ENCODE data around the gene TCEANC.
"Not testable (repeated sequence)": the region's sequence is repeated elsewhere in the genome, so short reads cannot be mapped to it uniquely, and the experiment has no call there.

Gene TCEANC

GRCh38 chrX:13659063-13659462 is 6.1 kb downstream of the TCEANC start:
- DNase-seq, result no peak

DNA sequence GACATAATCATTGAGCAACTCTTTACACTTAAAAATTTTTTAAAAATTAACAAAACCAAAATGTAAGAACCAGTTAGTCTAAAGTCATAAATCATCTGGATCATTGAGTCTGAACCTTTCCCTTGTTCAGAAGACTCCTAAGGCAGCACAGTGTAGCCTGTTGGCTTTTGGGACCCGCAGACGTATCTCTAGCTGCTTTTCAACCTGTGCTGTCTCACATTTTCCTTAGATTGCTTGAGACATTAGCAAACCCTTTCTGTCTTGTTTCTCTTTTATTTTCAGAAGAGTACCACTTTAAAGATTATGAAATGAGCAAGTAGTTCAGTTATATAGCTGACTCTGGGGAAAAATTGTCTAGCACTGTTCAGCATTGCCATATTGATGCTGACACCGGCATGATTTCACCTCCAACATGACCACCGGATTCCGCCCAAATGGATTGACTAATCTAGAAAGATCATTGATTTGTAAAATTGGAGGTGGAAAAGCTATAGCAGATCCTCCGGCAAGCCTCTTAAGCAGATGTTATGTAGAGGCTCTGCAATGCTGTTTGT is 8.9 kb downstream of the TCEANC start:
- DNase-seq, result no peak

GRCh38 chrX:13662355-13662791 is 9.4 kb downstream of the TCEANC start:
- DNase-seq, result no peak

GRCh38 chrX:13664020-13664419 is 11.1 kb downstream of the TCEANC start:
- no peak for DNase-seq

GRCh38 chrX:13666836-13667235 is 13.9 kb downstream of the TCEANC start:
- no peak for DNase-seq

GRCh38 chrX:13667919-13668318 is 15.0 kb downstream of the TCEANC start:
- DNase-seq, result no peak

GRCh38 chrX:13669246-13669737 is 16.4 kb downstream of the TCEANC start:
- peak; percentile 39 for DNase-seq

DNA sequence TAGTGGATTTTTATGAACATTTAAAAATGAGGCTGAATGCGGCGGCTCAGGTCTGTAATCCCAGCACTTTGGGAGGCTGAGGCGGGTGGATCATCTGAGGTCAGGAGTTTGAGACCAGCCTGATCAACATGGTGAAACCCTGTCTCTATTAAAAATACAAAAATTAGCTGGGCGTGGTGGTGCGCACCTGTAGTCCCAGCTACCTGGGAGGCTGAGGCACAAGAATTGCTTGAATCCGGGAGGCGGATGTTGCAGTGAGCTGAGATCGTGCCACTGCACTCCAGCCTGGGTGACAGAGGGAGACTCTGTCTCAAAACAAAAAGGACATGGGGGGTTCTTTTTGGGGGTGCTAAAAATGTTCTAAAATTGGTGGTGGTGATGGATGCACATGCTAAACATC is 16.8 kb downstream of the TCEANC start:
- DNase-seq, result not testable (repeated sequence)

GRCh38 chrX:13670197-13670596 is 17.3 kb downstream of the TCEANC start:
- no peak for DNase-seq

DNA sequence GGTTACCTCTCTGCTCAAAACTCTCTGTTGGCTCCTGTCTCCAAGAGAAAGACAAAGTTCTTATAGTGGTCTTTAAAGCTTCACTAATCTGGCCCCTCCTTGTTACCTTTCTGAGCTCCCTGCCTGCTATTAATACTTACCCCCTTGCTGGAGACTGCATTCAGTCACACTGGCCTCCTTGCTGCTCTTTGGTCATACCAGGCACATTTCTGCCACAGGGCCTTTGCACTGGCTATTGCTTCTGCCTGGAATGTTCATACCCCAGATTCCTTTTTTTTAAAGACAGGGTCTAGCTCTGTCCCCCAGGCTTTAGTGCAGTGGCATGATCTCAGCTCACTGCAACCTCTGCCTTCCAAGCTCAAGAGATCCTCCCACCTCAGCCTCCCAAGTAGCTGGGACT is 20.1 kb downstream of the TCEANC start:
- no peak for DNase-seq

DNA sequence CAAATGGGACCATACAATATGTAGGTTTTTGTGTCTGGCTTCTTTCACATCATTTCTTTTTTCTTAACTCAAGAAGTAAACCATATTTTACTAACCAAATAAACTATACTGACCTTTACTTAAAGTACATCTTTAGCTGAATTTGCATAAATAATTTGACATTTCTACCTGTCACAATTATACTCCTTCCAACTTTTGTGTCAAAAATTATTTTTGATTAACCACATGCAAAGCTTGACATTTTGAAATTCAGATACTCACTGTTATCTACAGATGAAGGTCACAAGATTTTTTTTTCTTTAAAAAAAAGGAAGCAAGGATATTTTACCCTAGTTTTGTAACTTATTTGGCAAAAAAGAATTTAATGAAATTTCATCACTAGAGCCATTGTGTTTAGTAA is 23.9 kb downstream of the TCEANC start:
- no peak for DNase-seq

- not testable (repeated sequence) for DNase-seq
These were observed 26.8 kb downstream of the TCEANC start for GRCh38 chrX:13679700-13680099.

GRCh38 chrX:13681595-13681994 is 28.7 kb downstream of the TCEANC start:
- no peak for DNase-seq

GRCh38 chrX:13684361-13684760 is 31.4 kb downstream of the TCEANC start:
- DNase-seq, result no peak

GRCh38 chrX:13685126-13685763 is 32.3 kb downstream of the TCEANC start:
- DNase-seq, result no peak

DNA sequence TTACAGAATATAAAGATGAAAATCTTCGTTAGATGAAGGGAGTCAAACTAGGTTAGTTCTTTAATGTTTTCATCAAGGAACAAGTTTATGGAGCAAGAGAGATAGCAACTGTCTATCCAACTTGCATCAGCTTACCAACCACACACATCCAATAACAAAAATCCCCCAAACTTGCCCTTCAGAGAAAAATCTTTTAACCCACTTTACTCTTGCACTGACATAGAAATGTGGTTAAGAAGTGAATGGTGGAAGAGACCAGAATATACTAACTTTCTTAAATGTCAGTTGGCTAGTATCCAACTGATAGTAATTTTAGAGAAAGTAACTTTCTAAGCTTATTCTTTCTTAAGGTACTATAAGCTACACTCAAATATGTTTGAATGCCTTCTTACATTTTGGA is 34.3 kb downstream of the TCEANC start:
- no peak for DNase-seq

DNA sequence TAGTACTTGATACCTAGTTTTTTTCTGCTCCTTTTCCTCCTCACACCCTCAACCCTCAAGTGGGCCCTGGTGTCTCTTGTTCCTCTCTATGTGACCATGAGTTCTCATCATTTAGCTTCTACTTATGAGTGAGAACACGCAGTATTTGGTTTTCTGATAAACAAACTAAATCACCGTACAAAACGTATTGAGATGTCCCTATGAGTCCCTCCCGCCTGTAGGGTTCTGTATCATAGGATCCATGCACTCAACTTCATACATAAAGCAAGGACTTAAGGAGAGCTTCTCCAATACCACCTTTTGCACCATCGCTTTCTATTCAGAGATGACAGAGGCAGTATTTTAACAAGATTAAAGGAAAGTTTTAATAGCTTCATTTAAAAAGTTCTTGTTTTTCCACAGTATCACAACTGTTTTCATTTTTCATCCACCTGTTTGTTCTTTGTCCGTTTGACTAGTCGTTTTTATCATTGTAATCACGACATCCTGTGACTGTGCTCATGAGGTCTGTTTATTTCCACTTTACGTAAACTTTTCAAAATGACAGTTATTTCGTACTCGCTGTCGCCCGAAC is 35.5 kb downstream of the TCEANC start:
- DNase-seq, result no peak

- DNase-seq, result peak; percentile 85
These were observed 36.2 kb downstream of the TCEANC start, which contains the start of gene RAB9A for GRCh38 chrX:13688958-13689740. Gene RAB9A (plus strand): TSS chrX:13689128. CDS start chrX:13708747, 19,619 bp downstream.

GRCh38 chrX:13689741-13690211 is 36.8 kb downstream of the TCEANC start:
- DNase-seq, result no peak

GRCh38 chrX:13690836-13691235 is 37.9 kb downstream of the TCEANC start:
- no peak for DNase-seq

DNA sequence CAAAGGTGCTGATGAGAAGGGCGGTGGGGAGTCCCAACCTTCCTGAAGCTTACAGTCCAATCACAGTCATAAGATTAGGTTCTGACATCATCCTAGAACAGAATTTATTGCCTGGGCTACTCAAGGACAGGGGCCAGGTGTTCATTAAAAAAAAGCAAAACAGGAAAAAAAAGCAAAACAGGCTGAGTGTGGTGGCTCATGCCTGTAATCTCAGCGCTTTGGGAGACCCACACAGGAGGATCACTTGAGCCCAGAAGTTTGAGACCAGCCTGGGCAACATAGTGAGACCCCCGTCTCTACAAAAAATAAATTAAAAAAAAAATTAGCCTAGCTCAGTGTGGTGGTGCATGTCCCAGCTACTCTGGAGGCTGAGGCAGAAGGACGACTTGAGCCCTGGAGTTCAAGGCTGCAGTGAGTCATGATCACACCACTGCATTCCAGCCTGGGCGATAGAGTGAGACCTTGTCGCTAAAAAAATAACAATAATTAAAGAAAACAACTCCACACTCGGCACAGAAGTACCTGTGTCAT is 39.0 kb downstream of the TCEANC start:
- no peak for DNase-seq

DNA sequence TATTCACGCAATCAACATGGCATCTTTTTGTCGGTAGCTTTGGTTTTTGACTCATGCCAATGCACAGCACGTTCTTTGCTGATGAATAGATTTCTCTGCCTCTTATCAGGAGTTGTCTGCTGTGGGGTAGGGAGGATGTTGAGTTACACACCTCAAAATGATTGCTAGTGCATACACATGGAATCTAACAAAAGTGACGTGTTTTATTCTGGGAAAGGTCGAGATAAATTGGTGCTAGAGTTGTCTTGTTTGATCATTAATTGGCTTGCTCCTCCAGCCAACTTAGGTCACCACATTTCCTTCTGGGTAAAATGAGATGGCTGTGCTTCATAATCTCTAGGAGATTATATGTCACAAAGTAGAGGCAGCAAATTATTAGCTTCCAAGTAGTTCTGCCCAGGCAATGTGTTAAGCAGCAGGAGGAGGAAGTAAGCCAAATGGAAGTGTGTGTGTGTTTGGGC is 39.9 kb downstream of the TCEANC start:
- no peak for DNase-seq
